Stimulated activated CD8-positive, alpha-beta memory T cell treated with anti-CD3 and anti-CD28 coated beads, Interleukin-4, amount 100 ng/mL, for 48 hours (primary cell): Measurements from ENCODE around the gene ITPR2.
A peak's percentile ranks its signal among the peaks of the same experiment; 100 is the strongest.
"Not testable (repeated sequence)": the region's sequence is repeated elsewhere in the genome, so short reads cannot be mapped to it uniquely, and the experiment has no call there.

Experiments
- DNase-seq: peaks from one replicate; pipeline ENCODE4 v3.0.0-alpha.2; 2020

The ITPR2 gene

GRCh38 chr12:26551385-26551784 lies 281.6 kb downstream of the ITPR2 start:
- DNase-seq, result no peak

GRCh38 chr12:26548227-26548626 lies 284.8 kb downstream of the ITPR2 start:
- no peak for DNase-seq

GRCh38 chr12:26546535-26547314 lies 286.3 kb downstream of the ITPR2 start:
- DNase-seq, result no peak

- DNase-seq, result no peak
Observed at GRCh38 chr12:26539131-26539530, 293.9 kb downstream of the ITPR2 start.

GRCh38 chr12:26537651-26538050 lies 295.3 kb downstream of the ITPR2 start:
- no peak for DNase-seq

GRCh38 chr12:26537126-26537525 lies 295.9 kb downstream of the ITPR2 start:
- DNase-seq, result no peak

- no peak for DNase-seq
Observed at GRCh38 chr12:26535826-26536225, 297.2 kb downstream of the ITPR2 start.

- DNase-seq, result no peak
Observed at GRCh38 chr12:26534071-26534470, 298.9 kb downstream of the ITPR2 start.

- no peak for DNase-seq
Observed at GRCh38 chr12:26533211-26533610, 299.8 kb downstream of the ITPR2 start.

- no peak for DNase-seq
Observed at GRCh38 chr12:26530461-26530860, 302.5 kb downstream of the ITPR2 start.

- DNase-seq, result no peak
Observed at GRCh38 chr12:26528943-26529342, 304.1 kb downstream of the ITPR2 start.

- no peak for DNase-seq
Observed at GRCh38 chr12:26527682-26528081, 305.3 kb downstream of the ITPR2 start.

GRCh38 chr12:26524862-26525465 lies 308.0 kb downstream of the ITPR2 start:
- DNase-seq, result peak; percentile 29

GRCh38 chr12:26523708-26524150 lies 309.3 kb downstream of the ITPR2 start:
- DNase-seq, result no peak

GRCh38 chr12:26520869-26521268 lies 312.1 kb downstream of the ITPR2 start:
- DNase-seq, result no peak

- DNase-seq, result no peak
Observed at GRCh38 chr12:26520109-26520508, 312.9 kb downstream of the ITPR2 start.

GRCh38 chr12:26519462-26519861 lies 313.5 kb downstream of the ITPR2 start:
- no peak for DNase-seq

- not testable (repeated sequence) for DNase-seq
Observed at GRCh38 chr12:26517320-26517719, 315.7 kb downstream of the ITPR2 start.

- DNase-seq, result no peak
Observed at GRCh38 chr12:26514364-26514763, 318.6 kb downstream of the ITPR2 start.

GRCh38 chr12:26513363-26514043 lies 319.5 kb downstream of the ITPR2 start:
- no peak for DNase-seq

- no peak for DNase-seq
Observed at GRCh38 chr12:26512213-26512612, 320.8 kb downstream of the ITPR2 start.

- DNase-seq, result no peak
Observed at GRCh38 chr12:26510354-26510674, 322.7 kb downstream of the ITPR2 start.

GRCh38 chr12:26507613-26508012 lies 325.4 kb downstream of the ITPR2 start:
- DNase-seq, result no peak

GRCh38 chr12:26499979-26500640 lies 332.9 kb downstream of the ITPR2 start:
- no peak for DNase-seq
